Measurements from ENCODE around the gene ZBTB44.
A peak's percentile ranks its signal among the peaks of the same experiment; 100 is the strongest.

Gene ZBTB44

GRCh38 chr11:130214861-130215530 lies 99.7 kb downstream of the ZBTB44 start:
- no peak overlapping the region for H3K4me3 ChIP-seq (ENCODE audit: low read depth, low read length)
- no peak for TF ChIP-seq CTCF (IDR thresholded peaks at IDR 0.05; ENCODE audit: borderline replicate concordance, insufficient read depth, low read depth, low read length)

GRCh38 chr11:130213979-130214281 lies 100.8 kb downstream of the ZBTB44 start:
- no peak for TF ChIP-seq CTCF (IDR thresholded peaks at IDR 0.05; ENCODE audit: borderline replicate concordance, insufficient read depth, low read depth, low read length)
- no peak overlapping the region for H3K4me3 ChIP-seq (ENCODE audit: low read depth, low read length)

- H3K4me3 ChIP-seq (ENCODE audit: low read depth, low read length), result no peak overlapping the region
- peak; percentile 94 for TF ChIP-seq CTCF (IDR thresholded peaks at IDR 0.05; ENCODE audit: borderline replicate concordance, insufficient read depth, low read depth, low read length)
Measured at GRCh38 chr11:130213143-130213978, 101.4 kb downstream of the ZBTB44 start.

- TF ChIP-seq CTCF (IDR thresholded peaks at IDR 0.05; ENCODE audit: borderline replicate concordance, insufficient read depth, low read depth, low read length), result no peak
- no peak overlapping the region for H3K4me3 ChIP-seq (ENCODE audit: low read depth, low read length)
Measured at GRCh38 chr11:130212431-130212961, 102.2 kb downstream of the ZBTB44 start.

GRCh38 chr11:130211781-130212401 lies 102.8 kb downstream of the ZBTB44 start:
- TF ChIP-seq CTCF (IDR thresholded peaks at IDR 0.05; ENCODE audit: borderline replicate concordance, insufficient read depth, low read depth, low read length), result no peak
- H3K4me3 ChIP-seq (ENCODE audit: low read depth, low read length), result no peak overlapping the region

GRCh38 chr11:130211144-130211543 lies 103.6 kb downstream of the ZBTB44 start:
- no peak overlapping the region for H3K4me3 ChIP-seq (ENCODE audit: low read depth, low read length)
- TF ChIP-seq CTCF (IDR thresholded peaks at IDR 0.05; ENCODE audit: borderline replicate concordance, insufficient read depth, low read depth, low read length), result no peak
